Amygdala (tissue), 56 donors: ENCODE results near the gene SPHK2.

Experiments used
- DNase-seq, 56 donors: peaks; one replicate each; lab custom pipeline; 2025; lab: John Stamatoyannopoulos, UW

Gene SPHK2

GRCh38 chr19:48634424-48635262 lies 15.3 kb downstream of the SPHK2 start:
- peak in 55 of 56 donors; percentile 61 to 94 (median 86) for DNase-seq

GRCh38 chr19:48635263-48635965 lies 16.1 kb downstream of the SPHK2 start:
- DNase-seq = peak in 34 of 56 donors; percentile 19 to 78 (median 50)

GRCh38 chr19:48635966-48636858 lies 16.9 kb downstream of the SPHK2 start:
- DNase-seq = peak in 24 of 56 donors; percentile 12 to 68 (median 40)

GRCh38 chr19:48636859-48637448 lies 17.6 kb downstream of the SPHK2 start, which contains the start of gene DBP:
DBP (minus strand) TSS chr19:48637379; CDS start chr19:48636994, 385 bp downstream.
- DNase-seq = peak in 13 of 56 donors; percentile 41 to 77 (median 67)

- DNase-seq = peak; percentile 48 to 100 (median 99)
These were observed 18.2 kb downstream of the SPHK2 start for GRCh38 chr19:48637449-48637947.

- peak in 55 of 56 donors; percentile 42 to 95 (median 83) for DNase-seq
These were observed 18.9 kb downstream of the SPHK2 start for GRCh38 chr19:48637948-48638830.

GRCh38 chr19:48638831-48639381 lies 19.6 kb downstream of the SPHK2 start:
- peak in 10 of 56 donors; percentile 23 to 61 (median 30) for DNase-seq

- no peak for DNase-seq
These were observed 20.4 kb downstream of the SPHK2 start for GRCh38 chr19:48639483-48640375.

- no peak for DNase-seq
These were observed 22.5 kb downstream of the SPHK2 start for GRCh38 chr19:48641850-48642249.

GRCh38 chr19:48642862-48643261 lies 23.6 kb downstream of the SPHK2 start:
- no peak for DNase-seq

- peak in 2 of 56 donors; percentile 32 to 50 for DNase-seq
These were observed 25.0 kb downstream of the SPHK2 start for GRCh38 chr19:48644355-48644754.

- DNase-seq = peak in 53 of 56 donors; percentile 21 to 87 (median 70)
These were observed 25.7 kb downstream of the SPHK2 start for GRCh38 chr19:48644839-48645619.

- DNase-seq = no peak
These were observed 26.3 kb downstream of the SPHK2 start for GRCh38 chr19:48645620-48646000.

- peak; percentile 38 to 96 (median 84) for DNase-seq
These were observed 26.9 kb downstream of the SPHK2 start, which contains the start of gene CA11 for GRCh38 chr19:48646001-48646721. CA11 (minus strand) TSS chr19:48646187; CDS start chr19:48645632, 555 bp downstream.

- DNase-seq = peak in 1 of 56 donors; percentile 90
These were observed 27.5 kb downstream of the SPHK2 start for GRCh38 chr19:48646722-48647216.
